ENCODE results near the gene KCNJ6. TPM values are rescaled to one million over a fixed set of nuclear protein-coding genes. Genes with fewer than 3 reads are reported as not detected.

The KCNJ6 gene
- total and polyA plus RNA-seq, 9 of the 15 experiments (the other 6 are each of a cell fraction or from before 2014, with no cell fraction given): 0.06 to 0.21 (median 0.13) TPM; not detected in 1

GRCh38 chr21:37563641-37564340 is 352.5 kb downstream of the KCNJ6 start (continued):
- TF ChIP-seq CREM (IDR thresholded peaks at IDR 0.05; ENCODE audit: low read depth): peak; percentile 86
- TF ChIP-seq CTBP1 (IDR thresholded peaks at IDR 0.05; ENCODE audit: borderline replicate concordance): peak; percentile 40; the same call in 1 of the 2 replicates
- peak in 1 of 2 experiments; percentile 7; a peak in 1 of 4 replicates for TF ChIP-seq TEAD1 (CRISPR knock-in tag; IDR thresholded peaks at IDR 0.05)
- TF ChIP-seq ZFPM2 (CRISPR knock-in tag; IDR thresholded peaks at IDR 0.05): no peak
- peak; percentile 79 for TF ChIP-seq SMAD4 (CRISPR knock-in tag; conservative IDR thresholded peaks at IDR 0.05)
- TF ChIP-seq, protein P1, sequence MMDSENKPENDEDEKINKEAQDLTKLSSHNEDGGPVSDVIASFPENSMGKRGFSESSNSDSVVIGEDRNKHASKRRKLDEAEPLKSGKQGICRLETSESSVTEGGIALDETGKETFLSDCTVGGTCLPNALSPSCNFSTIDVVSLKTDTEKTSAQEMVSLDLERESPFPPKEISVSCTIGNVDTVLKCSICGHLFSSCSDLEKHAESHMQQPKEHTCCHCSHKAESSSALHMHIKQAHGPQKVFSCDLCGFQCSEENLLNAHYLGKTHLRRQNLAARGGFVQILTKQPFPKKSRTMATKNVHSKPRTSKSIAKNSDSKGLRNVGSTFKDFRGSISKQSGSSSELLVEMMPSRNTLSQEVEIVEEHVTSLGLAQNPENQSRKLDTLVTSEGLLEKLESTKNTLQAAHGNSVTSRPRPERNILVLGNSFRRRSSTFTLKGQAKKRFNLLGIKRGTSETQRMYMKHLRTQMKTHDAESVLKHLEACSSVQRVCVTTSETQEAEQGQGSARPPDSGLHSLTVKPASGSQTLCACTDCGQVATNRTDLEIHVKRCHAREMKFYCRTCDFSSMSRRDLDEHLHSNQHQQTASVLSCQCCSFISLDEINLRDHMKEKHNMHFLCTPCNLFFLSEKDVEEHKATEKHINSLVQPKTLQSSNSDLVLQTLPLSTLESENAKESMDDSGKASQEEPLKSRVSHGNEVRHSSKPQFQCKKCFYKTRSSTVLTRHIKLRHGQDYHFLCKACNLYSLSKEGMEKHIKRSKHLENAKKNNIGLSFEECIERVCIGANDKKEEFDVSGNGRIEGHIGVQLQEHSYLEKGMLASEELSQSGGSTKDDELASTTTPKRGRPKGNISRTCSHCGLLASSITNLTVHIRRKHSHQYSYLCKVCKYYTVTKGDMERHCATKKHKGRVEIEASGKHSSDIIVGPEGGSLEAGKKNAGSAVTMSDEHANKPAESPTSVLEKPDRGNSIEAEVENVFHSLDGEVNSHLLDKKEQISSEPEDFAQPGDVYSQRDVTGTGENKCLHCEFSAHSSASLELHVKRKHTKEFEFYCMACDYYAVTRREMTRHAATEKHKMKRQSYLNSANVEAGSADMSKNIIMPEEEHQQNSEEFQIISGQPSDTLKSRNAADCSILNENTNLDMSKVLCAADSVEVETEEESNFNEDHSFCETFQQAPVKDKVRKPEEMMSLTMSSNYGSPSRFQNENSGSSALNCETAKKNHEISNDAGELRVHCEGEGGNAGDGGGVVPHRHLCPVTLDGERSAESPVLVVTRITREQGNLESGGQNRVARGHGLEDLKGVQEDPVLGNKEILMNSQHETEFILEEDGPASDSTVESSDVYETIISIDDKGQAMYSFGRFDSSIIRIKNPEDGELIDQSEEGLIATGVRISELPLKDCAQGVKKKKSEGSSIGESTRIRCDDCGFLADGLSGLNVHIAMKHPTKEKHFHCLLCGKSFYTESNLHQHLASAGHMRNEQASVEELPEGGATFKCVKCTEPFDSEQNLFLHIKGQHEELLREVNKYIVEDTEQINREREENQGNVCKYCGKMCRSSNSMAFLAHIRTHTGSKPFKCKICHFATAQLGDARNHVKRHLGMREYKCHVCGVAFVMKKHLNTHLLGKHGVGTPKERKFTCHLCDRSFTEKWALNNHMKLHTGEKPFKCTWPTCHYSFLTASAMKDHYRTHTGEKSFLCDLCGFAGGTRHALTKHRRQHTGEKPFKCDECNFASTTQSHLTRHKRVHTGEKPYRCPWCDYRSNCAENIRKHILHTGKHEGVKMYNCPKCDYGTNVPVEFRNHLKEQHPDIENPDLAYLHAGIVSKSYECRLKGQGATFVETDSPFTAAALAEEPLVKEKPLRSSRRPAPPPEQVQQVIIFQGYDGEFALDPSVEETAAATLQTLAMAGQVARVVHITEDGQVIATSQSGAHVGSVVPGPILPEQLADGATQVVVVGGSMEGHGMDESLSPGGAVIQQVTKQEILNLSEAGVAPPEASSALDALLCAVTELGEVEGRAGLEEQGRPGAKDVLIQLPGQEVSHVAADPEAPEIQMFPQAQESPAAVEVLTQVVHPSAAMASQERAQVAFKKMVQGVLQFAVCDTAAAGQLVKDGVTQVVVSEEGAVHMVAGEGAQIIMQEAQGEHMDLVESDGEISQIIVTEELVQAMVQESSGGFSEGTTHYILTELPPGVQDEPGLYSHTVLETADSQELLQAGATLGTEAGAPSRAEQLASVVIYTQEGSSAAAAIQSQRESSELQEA (IDR thresholded peaks at IDR 0.05; ENCODE audit: low read depth): no peak
- TF ChIP-seq SRSF3 (IDR thresholded peaks at IDR 0.05; ENCODE audit: insufficient read depth, low read length): no peak
- no peak for TF ChIP-seq ZNF707 (CRISPR knock-in tag; conservative IDR thresholded peaks at IDR 0.05)
- TF ChIP-seq ZNF197 (CRISPR knock-in tag; IDR thresholded peaks at IDR 0.05; ENCODE audit: low read depth): no peak
- peak; percentile 61 for TF ChIP-seq ELF1 (tag; IDR thresholded peaks at IDR 0.05)
- TF ChIP-seq, protein P2, sequence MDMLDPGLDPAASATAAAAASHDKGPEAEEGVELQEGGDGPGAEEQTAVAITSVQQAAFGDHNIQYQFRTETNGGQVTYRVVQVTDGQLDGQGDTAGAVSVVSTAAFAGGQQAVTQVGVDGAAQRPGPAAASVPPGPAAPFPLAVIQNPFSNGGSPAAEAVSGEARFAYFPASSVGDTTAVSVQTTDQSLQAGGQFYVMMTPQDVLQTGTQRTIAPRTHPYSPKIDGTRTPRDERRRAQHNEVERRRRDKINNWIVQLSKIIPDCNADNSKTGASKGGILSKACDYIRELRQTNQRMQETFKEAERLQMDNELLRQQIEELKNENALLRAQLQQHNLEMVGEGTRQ (CRISPR knock-in tag; IDR thresholded peaks at IDR 0.05): peak; percentile 100
- TF ChIP-seq ZBTB43 (CRISPR knock-in tag; IDR thresholded peaks at IDR 0.05): peak; percentile 90; the same call in 1 of the 2 replicates
- TF ChIP-seq MCM7 (IDR thresholded peaks at IDR 0.05): no peak
- TF ChIP-seq KHSRP (IDR thresholded peaks at IDR 0.05): no peak
- no peak for TF ChIP-seq SMAD2 (IDR thresholded peaks at IDR 0.05; ENCODE audit: low read depth, low read length)
- TF ChIP-seq, protein P3, sequence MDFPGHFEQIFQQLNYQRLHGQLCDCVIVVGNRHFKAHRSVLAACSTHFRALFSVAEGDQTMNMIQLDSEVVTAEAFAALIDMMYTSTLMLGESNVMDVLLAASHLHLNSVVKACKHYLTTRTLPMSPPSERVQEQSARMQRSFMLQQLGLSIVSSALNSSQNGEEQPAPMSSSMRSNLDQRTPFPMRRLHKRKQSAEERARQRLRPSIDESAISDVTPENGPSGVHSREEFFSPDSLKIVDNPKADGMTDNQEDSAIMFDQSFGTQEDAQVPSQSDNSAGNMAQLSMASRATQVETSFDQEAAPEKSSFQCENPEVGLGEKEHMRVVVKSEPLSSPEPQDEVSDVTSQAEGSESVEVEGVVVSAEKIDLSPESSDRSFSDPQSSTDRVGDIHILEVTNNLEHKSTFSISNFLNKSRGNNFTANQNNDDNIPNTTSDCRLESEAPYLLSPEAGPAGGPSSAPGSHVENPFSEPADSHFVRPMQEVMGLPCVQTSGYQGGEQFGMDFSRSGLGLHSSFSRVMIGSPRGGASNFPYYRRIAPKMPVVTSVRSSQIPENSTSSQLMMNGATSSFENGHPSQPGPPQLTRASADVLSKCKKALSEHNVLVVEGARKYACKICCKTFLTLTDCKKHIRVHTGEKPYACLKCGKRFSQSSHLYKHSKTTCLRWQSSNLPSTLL (IDR thresholded peaks at IDR 0.05): peak; percentile 99
- no peak for TF ChIP-seq SREBF2 (CRISPR knock-in tag; IDR thresholded peaks at IDR 0.05)

All from K562 (cell line).